Activated naive CD4-positive, alpha-beta T cell (primary cell): ENCODE data around the gene GPR4.
"Not testable (repeated sequence)": the region's sequence is repeated elsewhere in the genome, so short reads cannot be mapped to it uniquely, and the experiment has no call there.

ENCODE experiments used
- DNase-seq, 4 experiments: peaks; one replicate each; lab custom pipeline; 2025; lab: John Stamatoyannopoulos, UW

Gene GPR4

DNA sequence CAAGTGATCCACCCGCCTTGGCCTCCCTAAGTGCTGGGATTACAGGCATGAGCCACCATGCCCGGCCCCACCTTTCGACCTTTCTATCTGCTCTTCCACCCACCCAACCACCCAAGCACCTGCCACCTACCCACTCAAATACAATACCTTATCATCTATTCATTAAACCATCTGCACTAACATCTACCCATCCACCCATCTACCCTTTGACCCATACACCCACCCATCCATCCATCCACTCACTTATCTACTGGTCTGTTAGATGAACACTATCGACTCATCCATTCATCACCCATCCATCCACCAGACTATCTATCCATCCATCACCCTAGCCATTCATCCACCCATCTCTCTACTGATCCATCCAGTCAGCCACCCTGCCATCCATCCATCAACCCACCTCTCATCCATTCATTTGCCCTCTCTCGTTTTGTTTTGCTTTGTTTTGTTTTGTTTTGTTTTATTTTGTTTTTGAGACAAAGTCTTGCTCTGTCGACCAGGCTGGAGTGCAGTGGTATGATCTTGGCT lies 20.0 kb upstream of the GPR4 start:
- no peak for DNase-seq

DNA sequence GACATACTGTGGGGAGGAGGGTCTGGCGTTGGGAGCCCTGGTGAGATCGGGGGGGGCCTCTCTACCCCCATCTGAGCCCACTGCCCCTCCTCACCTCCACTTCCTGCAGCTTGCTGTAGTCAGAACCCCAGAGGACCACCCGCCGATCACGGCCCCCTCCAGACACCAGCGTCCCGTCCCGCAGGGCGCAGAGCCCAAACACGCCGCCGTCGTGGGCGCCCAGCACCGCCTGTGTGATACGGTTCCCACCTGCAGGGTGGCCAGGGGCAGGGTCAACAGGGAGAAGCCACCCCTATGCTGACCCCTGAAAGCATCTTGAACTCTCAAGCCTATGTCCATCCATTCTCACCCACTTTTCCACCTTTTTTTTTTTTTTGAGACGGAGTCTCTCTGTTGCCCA lies 19.4 kb upstream of the GPR4 start:
- no peak for DNase-seq

DNA sequence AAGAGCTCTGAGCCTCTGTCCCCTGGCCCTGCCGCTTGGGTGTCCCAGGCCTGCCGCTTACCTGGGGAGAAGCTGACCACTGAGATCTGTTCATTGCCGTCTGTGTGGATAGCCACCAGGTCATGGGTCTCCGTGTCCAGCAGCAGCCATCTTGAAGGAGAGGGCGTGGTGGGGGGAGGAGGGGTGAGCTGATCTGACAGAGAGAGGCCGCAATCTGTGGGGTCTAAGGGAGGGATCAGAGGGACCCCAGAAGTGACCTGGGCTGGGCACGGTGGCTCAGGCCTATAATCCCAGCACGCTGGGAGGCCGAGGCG lies 14.6 kb upstream of the GPR4 start:
- DNase-seq, result no peak

DNA sequence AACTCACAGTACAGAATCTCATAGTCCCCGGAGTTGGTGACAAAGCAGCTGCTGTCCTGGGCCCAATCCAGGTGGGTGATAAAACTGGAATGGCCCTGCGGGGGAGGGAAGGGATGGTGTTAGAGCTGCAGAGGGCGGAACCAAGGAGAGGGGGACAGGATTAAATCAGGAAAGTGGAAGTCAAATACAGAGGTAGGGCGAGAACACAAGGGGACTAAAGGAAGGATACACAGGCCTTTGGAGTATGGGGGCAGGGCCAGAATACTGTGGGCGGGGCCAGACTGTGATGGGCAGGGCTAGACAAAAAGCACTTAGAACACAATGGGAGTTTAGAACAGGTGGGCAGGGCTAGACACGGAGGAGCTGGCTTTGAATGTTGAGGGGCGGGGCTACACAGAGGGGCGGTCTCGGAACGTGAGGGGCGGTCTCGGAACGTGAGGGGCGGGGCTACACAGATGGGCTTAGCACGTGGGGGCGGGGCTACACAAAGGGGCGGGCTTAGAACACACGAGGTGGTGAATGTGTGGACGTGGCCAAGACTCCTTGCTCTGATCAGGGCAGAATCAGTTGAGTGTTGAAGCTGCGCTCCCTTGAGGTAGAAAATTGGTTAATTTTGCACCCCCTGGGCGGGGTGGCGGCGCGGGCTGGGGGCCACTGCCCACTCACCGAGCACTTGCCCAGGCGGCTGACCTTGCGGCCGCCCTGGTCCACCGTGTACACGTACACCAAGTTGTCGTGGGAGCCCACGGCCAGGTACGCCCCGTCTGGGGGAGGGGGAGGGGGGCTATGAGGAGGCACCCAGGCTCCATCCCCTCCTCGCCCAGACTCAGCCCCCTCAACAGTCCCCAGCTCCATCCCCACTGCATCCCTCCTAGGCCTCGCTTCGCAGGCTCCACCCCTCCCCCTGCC lies 14.0 kb upstream of the GPR4 start:
- peak in 3 of 4 experiments; percentile 20 to 48 (median 43) for DNase-seq

- DNase-seq, result not testable (repeated sequence)
Measured at GRCh38 chr19:45615056-45615455, 13.0 kb upstream of the GPR4 start.

GRCh38 chr19:45613926-45614725 lies 12.1 kb upstream of the GPR4 start:
- no peak for DNase-seq

GRCh38 chr19:45608948-45609347 lies 6.9 kb upstream of the GPR4 start:
- DNase-seq, result no peak

- DNase-seq, result peak in 3 of 4 experiments; percentile 10 to 26 (median 15)
Measured at GRCh38 chr19:45607071-45608029, 5.3 kb upstream of the GPR4 start.

DNA sequence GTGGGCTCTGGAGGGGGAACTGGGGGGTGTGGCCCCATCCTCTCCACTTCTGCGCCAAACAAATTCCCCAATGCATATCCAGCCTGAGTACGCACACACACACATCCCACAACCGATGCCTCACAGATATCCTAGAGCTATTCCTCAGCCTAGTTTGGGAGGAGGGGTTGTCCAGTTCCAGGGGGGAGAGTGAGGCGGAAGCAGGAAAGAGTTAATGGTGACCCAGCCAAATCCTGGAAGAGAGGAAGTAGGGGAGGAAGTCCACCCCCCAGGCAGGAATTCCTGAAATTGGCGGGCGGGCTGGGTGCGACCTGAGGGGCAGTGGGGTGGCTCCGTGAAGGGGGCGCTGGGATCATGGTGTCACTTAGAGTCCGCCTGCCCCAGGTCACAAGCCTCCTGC lies 897 bp downstream of the GPR4 start:
- no peak for DNase-seq

- DNase-seq, result no peak
Measured at GRCh38 chr19:45600340-45600885, 1.6 kb downstream of the GPR4 start.

DNA sequence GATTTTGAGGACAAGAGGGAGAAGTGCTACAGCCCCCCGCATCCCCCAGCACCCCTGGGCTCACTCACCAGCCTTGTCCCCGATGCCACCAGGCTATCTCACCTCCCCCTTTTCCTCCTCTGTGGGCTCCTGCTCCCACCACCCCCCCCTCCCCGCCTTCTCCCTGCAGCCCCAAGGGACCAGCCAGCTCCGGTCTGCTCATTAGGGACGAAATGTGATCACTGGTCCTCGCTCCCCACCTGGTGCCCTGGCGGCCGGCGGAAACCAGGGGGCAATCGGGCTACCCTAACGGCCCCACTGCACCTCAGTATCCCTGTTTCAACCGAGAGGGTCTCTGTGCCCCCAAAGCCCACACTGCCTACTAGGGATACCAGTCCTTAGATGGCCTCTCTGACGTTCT lies 2.7 kb downstream of the GPR4 start:
- no peak for DNase-seq

DNA sequence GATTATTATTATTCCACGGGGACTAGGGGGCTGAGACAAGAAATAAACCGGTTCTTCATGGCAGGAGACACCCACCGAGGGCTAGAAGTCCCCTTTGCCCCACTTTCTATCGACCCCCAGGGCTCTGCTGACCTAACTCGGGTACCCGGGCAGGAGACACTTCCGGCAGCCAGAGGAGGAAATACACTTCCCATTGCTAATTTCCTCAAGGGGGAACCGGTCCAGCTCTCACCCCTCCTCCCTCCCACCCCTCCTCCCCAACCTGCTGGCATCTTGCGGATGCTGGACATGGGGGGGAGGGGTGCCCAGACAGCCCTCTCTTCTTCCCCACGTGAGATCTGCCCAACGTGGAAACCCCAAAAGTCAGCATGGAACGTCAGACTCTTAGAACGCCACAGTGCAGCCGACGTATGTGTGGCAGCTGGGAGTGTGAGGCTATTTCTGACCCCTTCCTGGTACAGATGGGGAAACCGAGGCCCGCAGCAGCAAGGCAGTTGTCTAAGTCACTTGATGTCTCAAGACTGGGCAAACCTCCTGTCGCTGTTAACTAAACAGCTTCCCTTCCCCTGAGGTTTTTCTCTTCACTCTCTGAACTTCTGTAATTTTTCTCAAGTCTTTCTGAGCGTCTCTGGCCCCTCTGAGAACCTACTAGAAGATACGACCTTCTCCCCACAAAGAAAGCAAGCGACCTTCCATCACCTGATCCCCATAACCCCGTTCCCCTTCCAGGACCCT lies 3.6 kb downstream of the GPR4 start:
- DNase-seq, result no peak

DNA sequence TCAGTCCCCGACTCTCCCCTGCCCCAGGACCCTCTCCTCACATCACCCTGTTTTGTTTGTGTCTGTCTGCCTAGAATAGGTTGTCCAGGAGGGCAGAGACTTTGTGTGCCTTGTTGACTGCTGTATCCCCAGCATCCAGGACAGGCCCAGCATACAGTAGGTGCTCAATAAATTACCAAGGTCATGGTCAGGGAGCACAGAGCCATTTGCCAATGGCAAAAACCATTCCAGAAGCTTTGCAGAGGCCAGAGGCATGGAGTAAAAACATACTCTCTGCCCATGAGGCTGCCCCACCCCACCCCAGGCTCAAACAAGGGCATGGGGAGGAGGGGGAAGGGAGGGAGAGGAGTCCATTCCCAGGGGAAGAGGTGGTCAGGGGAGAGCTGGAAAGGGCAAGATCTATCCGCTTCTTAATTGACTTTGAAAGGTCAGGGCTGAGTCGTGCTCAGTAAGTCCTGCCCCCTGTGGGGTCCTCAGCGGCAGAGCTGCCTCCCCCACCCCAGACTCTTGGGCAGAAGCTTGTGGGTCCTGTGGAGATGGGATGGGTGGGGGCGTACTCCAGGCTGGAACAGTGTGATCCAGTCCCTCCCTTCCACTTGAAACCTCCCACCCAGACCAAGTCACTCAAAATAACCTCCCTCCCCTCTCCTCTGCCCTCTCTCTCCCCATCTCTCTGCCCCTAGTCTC lies 4.4 kb downstream of the GPR4 start:
- no peak for DNase-seq

DNA sequence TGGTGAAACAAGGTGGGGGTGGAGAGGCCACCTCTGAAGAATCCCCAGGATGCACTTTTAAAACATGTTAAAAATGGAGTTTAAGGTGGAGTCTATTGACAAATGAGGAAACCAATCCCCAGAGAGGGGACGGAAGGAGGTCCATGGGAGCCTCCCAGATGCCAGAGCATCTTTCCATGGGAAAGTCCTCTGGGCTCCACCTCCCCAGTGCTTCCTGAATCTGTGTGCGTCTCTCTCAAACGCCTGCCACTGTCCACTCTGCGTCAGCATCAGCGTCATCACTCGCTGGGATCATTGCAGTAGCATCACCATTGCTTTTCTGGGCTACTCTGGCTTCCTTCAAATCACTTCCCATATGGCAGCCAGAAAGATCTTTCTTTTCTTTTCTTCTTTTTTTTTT lies 6.2 kb downstream of the GPR4 start:
- DNase-seq, result no peak

- DNase-seq, result no peak
Measured at GRCh38 chr19:45593520-45593919, 8.5 kb downstream of the GPR4 start.

DNA sequence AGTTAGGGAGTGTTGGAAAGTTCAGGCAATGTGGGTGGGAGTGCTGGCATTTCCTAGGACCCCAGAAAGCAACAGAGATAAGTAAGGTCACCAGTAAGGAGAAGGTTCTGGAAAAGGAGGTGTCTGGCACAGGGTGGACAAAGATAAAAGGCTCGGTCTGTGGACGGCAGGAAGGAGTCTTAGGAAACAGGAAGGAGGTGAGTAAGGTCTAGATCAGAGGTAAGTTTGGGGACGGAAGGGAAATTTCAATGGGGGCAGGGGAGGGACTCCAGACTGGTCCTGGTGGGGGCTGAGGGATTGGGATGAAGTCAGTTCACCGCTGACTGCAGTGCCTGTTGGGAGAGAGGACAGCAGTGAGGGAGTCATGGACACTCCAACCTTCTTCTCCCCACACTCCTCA lies 9.6 kb downstream of the GPR4 start:
- DNase-seq, result no peak

DNA sequence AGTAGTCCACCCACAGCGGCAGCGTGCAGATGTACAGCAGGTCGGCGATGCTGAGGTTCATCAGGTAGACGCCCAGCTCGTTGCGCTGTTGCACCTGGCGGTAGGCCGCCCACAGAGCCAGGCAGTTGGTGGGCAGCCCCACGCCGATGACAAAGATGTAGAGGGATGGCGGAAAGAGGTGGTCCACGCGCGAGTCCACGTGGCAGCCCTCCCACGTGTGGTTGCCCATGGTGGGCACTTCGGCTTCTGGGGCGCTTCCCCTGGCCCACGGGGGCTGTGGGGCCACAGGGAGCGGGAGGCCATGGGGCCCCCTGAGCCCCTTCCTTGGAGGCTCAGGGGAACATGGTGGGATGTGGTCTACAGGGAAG lies 10.4 kb downstream of the GPR4 start:
- DNase-seq, result no peak

GRCh38 chr19:45591004-45591637 lies 10.9 kb downstream of the GPR4 start:
- DNase-seq, result peak in 2 of 4 experiments; percentile 13 to 25

GRCh38 chr19:45590300-45591003 lies 11.6 kb downstream of the GPR4 start:
- no peak for DNase-seq
